Cardiac septum (tissue), 1 donor: ENCODE data around the gene C7orf57. TPM values are rescaled to one million over a fixed set of nuclear protein-coding genes. Genes with fewer than 3 reads are reported as not detected.

Source experiments
- DNase-seq: peaks from one replicate; pipeline ENCODE4 v3.0.0-alpha.2; 2020; ENCODE audit warnings: low spot score
- intact Hi-C: fragments of 100-400 bp; cut with DNase I; formaldehyde crosslinking; loops from one replicate; pipeline ENCODE4 v1.14.0; 2022
- total RNA-seq: library from RNA; stranded (reverse); fragmentation: NEBNext Ultra II Directional; extraction: Animal tissue kit (Norgen Biotek cat#: 25700); gene quantifications from one replicate; pipeline ENCODE4 v1.2.1, GENCODE V29; 2021
- donor health status: DM: no; HTN: no; CAD: no.

C7orf57 gene
- total RNA-seq, 1 donor from 2014 or later, result not detected

- intact Hi-C loops, result no loop called here
- no peak for DNase-seq
Measured at GRCh38 chr7:48101968-48102367, 66.6 kb downstream of the C7orf57 start.

GRCh38 chr7:48102530-48102929 lies 67.2 kb downstream of the C7orf57 start:
- DNase-seq, result no peak
- intact Hi-C loops, result no loop called here

GRCh38 chr7:48105045-48105444 lies 69.7 kb downstream of the C7orf57 start:
- intact Hi-C loops, result no loop called here

GRCh38 chr7:48106906-48107659 lies 71.7 kb downstream of the C7orf57 start:
- DNase-seq, result no peak
- intact Hi-C loops, result no loop called here

More at GRCh38 chr7:48105045-48105444, 69.7 kb downstream of the C7orf57 start:
- DNase-seq, result no peak

- DNase-seq, result no peak
- intact Hi-C loops, result loop anchor here (2.0 kb wide), 1 partner anchor 163 kb away; no protein-coding TSS in a partner anchor
Measured at GRCh38 chr7:48107926-48108472, 72.7 kb downstream of the C7orf57 start.

GRCh38 chr7:48108959-48109847 lies 73.9 kb downstream of the C7orf57 start:
- intact Hi-C loops, result loop anchor here (1.0 to 2.0 kb wide), 2 partner anchors 118 to 164 kb away; no protein-coding TSS in a partner anchor
- DNase-seq, result no peak

- intact Hi-C loops, result loop anchor here (1.0 to 2.0 kb wide), 2 partner anchors 119 to 165 kb away; no protein-coding TSS in a partner anchor
- DNase-seq, result peak; percentile 89
Measured at GRCh38 chr7:48109848-48110663, 74.7 kb downstream of the C7orf57 start.

GRCh38 chr7:48110868-48111267 lies 75.5 kb downstream of the C7orf57 start:
- no peak for DNase-seq
- intact Hi-C loops, result no loop called here

Other genes with a start within 250 kb of the C7orf57 start
- gene PKD1L1, start 87.1 kb upstream of the C7orf57 start, total RNA-seq, result 2.5 TPM
- gene HUS1, start 55.9 kb upstream of the C7orf57 start, total RNA-seq, result 24.1 TPM
- gene SUN3, start 6.4 kb upstream of the C7orf57 start, total RNA-seq, result not detected
- gene UPP1, start 53.7 kb downstream of the C7orf57 start, total RNA-seq, result 27.9 TPM
- 0.19 TPM for gene ABCA13, start 135.9 kb downstream of the C7orf57 start, total RNA-seq